ENCODE results near the gene PIK3R2. TPM values are rescaled to one million over a fixed set of nuclear protein-coding genes. Genes with fewer than 3 reads are reported as not detected.
"Not testable (repeated sequence)": the region's sequence is repeated elsewhere in the genome, so short reads cannot be mapped to it uniquely, and the experiment has no call there.

PIK3R2 gene
- total RNA-seq (10 to 100 TPM in 6 of 7 donors, 1 to 10 TPM in 1; 6.6 to 22.7 (median 16.3) TPM), polyA plus RNA-seq (1 to 10 TPM; 4.2 to 5.1 (median 4.9) TPM)
- long read RNA-seq, donor 1, full-length matches to known transcripts, result 2 of 2 reads
- long read RNA-seq, donor 1, partial matches to known transcripts, result 0 of 2 reads
- long read RNA-seq, donor 1, other reads (novel, unspliced or antisense), result 0 of 2 reads
- long read RNA-seq, donor 2, full-length matches to known transcripts, result 7 of 7 reads
- long read RNA-seq, donor 2, partial matches to known transcripts, result 0 of 7 reads
- long read RNA-seq, donor 2, other reads (novel, unspliced or antisense), result 0 of 7 reads

- Histone ChIP-seq H3K9me3 (no peaks in the 10 kb centered on the region), H3K4me3 (peak within 1 kb of the TSS; percentile 53 to 92 (median 78)), H3K27me3 (replicated peaks in 1 of 7) (no peaks in the 10 kb centered on the region), H3K27ac (peak within 1 kb of the TSS; percentile 95 to 99 (median 96)), H3K4me1 (peaks cover 22 to 73% (median 48%) of the 10 kb centered on the region in 6 donors), H3K36me3 (peaks cover 0 to 52% (median 23%) of the 10 kb centered on the region in 6 donors)
- TF ChIP-seq CTCF (IDR thresholded peaks at IDR 0.05 in 8 of 11, conservative IDR thresholded peaks at IDR 0.05 in 3 of 11) (peak in 8 of 11 experiments; percentile 1 to 63 (median 16)), POLR2A (IDR thresholded peaks at IDR 0.05) (peak in 1 of 3 donors; percentile 59), POLR2AphosphoS5 (IDR thresholded peaks at IDR 0.05) (peak; percentile 63 to 85 (median 84))
- WGBS, 5 donors, result 0 to 1% (median 0%) methylated on average over 16 to 86 of the region's 86 CpGs
- DNase-seq, result peak; percentile 99
- intact Hi-C loops (cut with DNase I; ENCODE audit: low total_unique reads), result loop anchor here (5.0 kb wide), 1 partner anchor 41 kb away; no protein-coding TSS in a partner anchor
These were observed at the start of gene PIK3R2 for GRCh38 chr19:18152817-18153555. Gene PIK3R2 (plus strand): TSS chr19:18153163. CDS start chr19:18155880, 2,717 bp downstream.

GRCh38 chr19:18104793-18105131, 48.2 kb upstream of the PIK3R2 start:
- Histone ChIP-seq H3K4me1 (peaks cover 26 to 85% (median 56%) of the 10 kb centered on the region in 6 donors), H3K4me3 (peak overlapping the region; percentile 4 to 65 (median 30)), H3K27me3 (replicated peaks in 1 of 7) (peaks cover 0 to 13% (median 0%) of the 10 kb centered on the region in 7 donors), H3K36me3 (peaks cover 0 to 11% (median 0%) of the 10 kb centered on the region in 6 donors), H3K27ac (peak overlapping the region; percentile 53 to 86 (median 71)), H3K9me3 (no peaks in the 10 kb centered on the region)
- DNase-seq, result no peak
- 72 to 77% (median 74%) methylated on average over 5 of the region's 5 CpGs for WGBS, 5 donors
- TF ChIP-seq CTCF (IDR thresholded peaks at IDR 0.05 in 8 of 11, conservative IDR thresholded peaks at IDR 0.05 in 3 of 11) (no peak), POLR2A (IDR thresholded peaks at IDR 0.05) (no peak), POLR2AphosphoS5 (IDR thresholded peaks at IDR 0.05) (no peak)
- intact Hi-C loops (cut with DNase I; ENCODE audit: low total_unique reads), result no loop called here

GRCh38 chr19:18105259-18105658, 47.7 kb upstream of the PIK3R2 start:
- intact Hi-C loops (cut with DNase I; ENCODE audit: low total_unique reads); H3K4me3 ChIP-seq; H3K9me3 ChIP-seq; DNase-seq: not testable (repeated sequence)
- H3K27me3 ChIP-seq (replicated peaks in 1 of 7), result peaks cover 0 to 14% (median 0%) of the 10 kb centered on the region in 7 donors
- H3K4me1 ChIP-seq, result peaks cover 22 to 85% (median 56%) of the 10 kb centered on the region in 6 donors
- H3K36me3 ChIP-seq, result peaks cover 0 to 11% (median 0%) of the 10 kb centered on the region in 6 donors
- 75 to 87% (median 84%) methylated on average over 7 of the region's 7 CpGs for WGBS, 5 donors
- H3K27ac ChIP-seq, result peak overlapping the region in 3 of 8 donors; percentile 77 to 86 (median 78)

- intact Hi-C loops (cut with DNase I; ENCODE audit: low total_unique reads), result no loop called here
- Histone ChIP-seq H3K4me3 (no peak overlapping the region), H3K27ac (peak overlapping the region in 6 of 8 donors; percentile 51 to 98 (median 89)), H3K36me3 (peaks cover 0 to 18% (median 0%) of the 10 kb centered on the region in 6 donors), H3K4me1 (peaks cover 23 to 96% (median 67%) of the 10 kb centered on the region in 6 donors), H3K9me3 (no peaks in the 10 kb centered on the region), H3K27me3 (replicated peaks in 1 of 7) (peaks cover 0 to 12% (median 0%) of the 10 kb centered on the region in 7 donors)
- 86 to 96% (median 88%) methylated on average over 9 of the region's 9 CpGs for WGBS, 5 donors
- TF ChIP-seq POLR2AphosphoS5 (IDR thresholded peaks at IDR 0.05), result no peak
- no peak for TF ChIP-seq CTCF (IDR thresholded peaks at IDR 0.05 in 8 of 11, conservative IDR thresholded peaks at IDR 0.05 in 3 of 11)
- TF ChIP-seq POLR2A (IDR thresholded peaks at IDR 0.05), result no peak
- DNase-seq, result no peak
These were observed 45.7 kb upstream of the PIK3R2 start for GRCh38 chr19:18107235-18107634.
